Left lobe of liver (tissue), 2 donors: ENCODE results near the gene MAP4K2. TPM values are rescaled to one million over a fixed set of nuclear protein-coding genes. Genes with fewer than 3 reads are reported as not detected.
"Not testable (repeated sequence)": the region's sequence is repeated elsewhere in the genome, so short reads cannot be mapped to it uniquely, and the experiment has no call there.

Experiments used
- ATAC-seq: fragments of 200-7000 bp; cut with Tn5 transposase; one replicate; pipeline ENCODE4 v1.9.1; 2020; ENCODE audit warnings: mild to moderate bottlenecking, moderate library complexity
- DNase-seq: peaks from one replicate; pipeline ENCODE4 v3.0.0-alpha.2; 2020; ENCODE audit warnings: low spot score
- total RNA-seq: library from RNA; stranded (reverse); gene quantifications from one replicate; pipeline ENCODE4 v1.2.1, GENCODE V29; 2021
- donor health status: DM: no; HTN: no; CAD: no; lungs with moderate emphysema.
- donor health status: DM: no; HTN: yes; CAD: no.

The MAP4K2 gene
- total RNA-seq = 6.6 TPM

- ATAC-seq = peak; percentile 94
- peak; percentile 89 for DNase-seq
Measured at GRCh38 chr11:64803158-64803845, at the start of gene MAP4K2. Gene MAP4K2 (minus strand): TSS chr11:64803214. CDS start chr11:64803149, 65 bp downstream.

GRCh38 chr11:64851831-64852351 lies 48.9 kb upstream of the MAP4K2 start:
- no peak for DNase-seq
- no peak for ATAC-seq

GRCh38 chr11:64850979-64851567 lies 48.1 kb upstream of the MAP4K2 start:
- DNase-seq (no peak), ATAC-seq (no peak)

GRCh38 chr11:64849598-64850356 lies 46.8 kb upstream of the MAP4K2 start:
- DNase-seq = no peak
- ATAC-seq = peak; percentile 53

GRCh38 chr11:64848826-64849597 lies 46.0 kb upstream of the MAP4K2 start:
- DNase-seq (peak; percentile 91), ATAC-seq (peak; percentile 76)

- DNase-seq = no peak
- ATAC-seq = no peak
Measured at GRCh38 chr11:64848214-64848825, 45.3 kb upstream of the MAP4K2 start.

- peak; percentile 90 for DNase-seq
- peak; percentile 78 for ATAC-seq
Measured at GRCh38 chr11:64846998-64847666, 44.1 kb upstream of the MAP4K2 start.

GRCh38 chr11:64845776-64846129 lies 42.7 kb upstream of the MAP4K2 start:
- not testable (repeated sequence) for DNase-seq, ATAC-seq

GRCh38 chr11:64845129-64845775 lies 42.2 kb upstream of the MAP4K2 start:
- no peak for ATAC-seq
- no peak for DNase-seq

GRCh38 chr11:64844330-64845128 lies 41.5 kb upstream of the MAP4K2 start, which contains the start of gene CDC42BPG:
Gene CDC42BPG (minus strand): TSS chr11:64844653. CDS start chr11:64844569, 84 bp downstream.
- peak; percentile 72 for DNase-seq
- ATAC-seq = peak; percentile 55

GRCh38 chr11:64843686-64844329 lies 40.8 kb upstream of the MAP4K2 start:
- ATAC-seq = no peak
- DNase-seq = no peak

- DNase-seq = no peak
- no peak for ATAC-seq
Measured at GRCh38 chr11:64842851-64843685, 40.1 kb upstream of the MAP4K2 start.

GRCh38 chr11:64842366-64842759 lies 39.3 kb upstream of the MAP4K2 start:
- ATAC-seq (no peak), DNase-seq (no peak)

GRCh38 chr11:64841592-64842365 lies 38.8 kb upstream of the MAP4K2 start:
- DNase-seq (no peak), ATAC-seq (no peak)

- no peak for DNase-seq
- ATAC-seq = no peak
Measured at GRCh38 chr11:64839887-64840782, 37.1 kb upstream of the MAP4K2 start.
